GM10266 (cell line): ENCODE data around the gene GGN.
"Not testable (repeated sequence)": the region's sequence is repeated elsewhere in the genome, so short reads cannot be mapped to it uniquely, and the experiment has no call there.

Experiments
- DNase-seq: peaks from one replicate; pipeline ENCODE4 v3.0.0; 2012; ENCODE audit errors: extremely low spot score
- CTCF ChIP-seq: IDR thresholded peaks from 2 replicates; pipeline ENCODE4 v1.5.1; 2012; ENCODE audit warnings: mild to moderate bottlenecking, low read depth; ENCODE audit not compliant: control insufficient read depth, insufficient read depth; ENCODE audit errors: missing control alignments

The GGN gene

GRCh38 chr19:38411041-38411712 is 23.3 kb upstream of the GGN start:
- no peak for DNase-seq
- TF ChIP-seq CTCF, result no peak

- not testable (repeated sequence) for DNase-seq
Observed at GRCh38 chr19:38410407-38410806, 22.6 kb upstream of the GGN start.

- TF ChIP-seq CTCF, result no peak
- DNase-seq, result no peak
Observed at GRCh38 chr19:38409631-38410133, 21.8 kb upstream of the GGN start.

- TF ChIP-seq CTCF, result no peak
- no peak for DNase-seq
Observed at GRCh38 chr19:38405276-38405675, 17.4 kb upstream of the GGN start.

GRCh38 chr19:38404858-38405257 is 17.0 kb upstream of the GGN start:
- no peak for DNase-seq
- TF ChIP-seq CTCF, result no peak

GRCh38 chr19:38402967-38403674 is 15.3 kb upstream of the GGN start, which contains the start of gene FAM98C:
TSS of gene FAM98C (plus strand) at chr19:38403093. CDS start at chr19:38403154, 61 bp downstream.
- peak; percentile 100 for DNase-seq
- TF ChIP-seq CTCF, result peak; percentile 98

GRCh38 chr19:38402623-38402966 is 14.8 kb upstream of the GGN start:
- TF ChIP-seq CTCF, result peak; percentile 10
- no peak for DNase-seq

GRCh38 chr19:38401148-38401547 is 13.3 kb upstream of the GGN start:
- TF ChIP-seq CTCF, result no peak

More at GRCh38 chr19:38401148-38401547, 13.3 kb upstream of the GGN start:
- DNase-seq, result no peak
